Activated T-helper 17 cell treated with anti-CD3 and anti-CD28 coated beads, Interleukin-2, amount 50 U/mL, for 72 hours (primary cell): ENCODE measurements around the gene LRRK1. TPM values are rescaled to one million over a fixed set of nuclear protein-coding genes. Genes with fewer than 3 reads are reported as not detected.

ENCODE experiments used
- ATAC-seq: fragments of 150-1000 bp; cut with Tn5 transposase; replicated peaks from 2 replicates; pipeline ENCODE4 v1.10.0; 2021; ENCODE audit warnings: mild to moderate bottlenecking, moderate library complexity
- H3K27ac Mint-ChIP-seq: one replicate; pipeline ENCODE4 v1.8.0; 2022; ENCODE audit warnings: mixed read lengths
- H3K27me3 Mint-ChIP-seq: one replicate; pipeline ENCODE4 v1.8.0; 2022; ENCODE audit warnings: mixed read lengths
- H3K36me3 Mint-ChIP-seq: one replicate; pipeline ENCODE4 v1.8.0; 2022; ENCODE audit warnings: low read depth, mild to moderate bottlenecking, mixed read lengths
- H3K4me1 Mint-ChIP-seq: one replicate; pipeline ENCODE4 v1.8.0; 2022; ENCODE audit warnings: mixed read lengths
- H3K4me3 Mint-ChIP-seq: one replicate; pipeline ENCODE4 v1.8.0; 2022; ENCODE audit warnings: mild to moderate bottlenecking, mixed read lengths
- H3K9me3 Mint-ChIP-seq: one replicate; pipeline ENCODE4 v1.8.0; 2022; ENCODE audit warnings: mixed read lengths
- total RNA-seq, 2 donors: library from RNA; stranded (reverse); gene quantifications; one replicate each; pipeline ENCODE4 v1.2.3, GENCODE V29; 2022

LRRK1 gene
- total RNA-seq, 2 donors from 2014 or later, result 0.74 to 0.82 TPM

DNA sequence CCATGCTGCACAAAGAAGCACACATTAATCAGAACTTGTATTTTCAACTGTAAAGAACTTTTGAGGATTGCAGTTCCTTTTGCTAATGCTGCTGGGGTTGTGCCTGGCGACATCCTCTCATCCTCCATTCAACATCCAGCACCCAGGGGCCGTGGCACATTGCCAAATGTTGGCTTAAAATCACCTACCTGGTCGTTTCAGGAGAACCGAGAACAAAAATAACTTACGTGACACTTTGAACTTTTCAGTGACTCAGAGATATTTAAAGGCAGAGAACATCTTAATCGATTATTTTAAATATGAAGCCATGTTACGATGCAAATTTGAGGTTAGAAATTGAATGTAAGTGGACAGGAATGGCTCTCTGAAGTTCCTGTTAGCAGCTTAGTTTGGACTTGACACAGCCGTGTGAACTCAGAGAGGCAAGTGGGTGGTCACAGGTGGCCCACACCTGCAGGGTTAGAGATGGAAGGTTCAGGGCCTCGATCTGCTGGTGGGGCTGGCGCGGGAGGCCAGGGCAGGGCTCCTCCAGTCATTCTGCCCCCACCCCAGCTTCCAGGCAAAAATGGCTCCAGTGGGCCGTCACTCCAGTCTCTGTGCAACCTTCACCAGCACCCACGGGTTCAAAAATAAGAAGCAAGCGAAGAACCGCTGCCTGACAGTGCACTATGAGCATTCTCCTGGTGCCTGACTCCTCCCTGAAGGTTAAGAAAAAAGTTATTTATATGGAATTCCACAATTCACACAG, 12.2 kb downstream of the LRRK1 start:
- Mint-ChIP-seq H3K27ac (no peak overlapping the region), H3K36me3 (no peaks in the 10 kb centered on the region), H3K4me1 (no peaks in the 10 kb centered on the region), H3K27me3 (peaks cover 8% of the 10 kb centered on the region), H3K4me3 (no peak overlapping the region), H3K9me3 (no peaks in the 10 kb centered on the region)
- ATAC-seq, result no peak

DNA sequence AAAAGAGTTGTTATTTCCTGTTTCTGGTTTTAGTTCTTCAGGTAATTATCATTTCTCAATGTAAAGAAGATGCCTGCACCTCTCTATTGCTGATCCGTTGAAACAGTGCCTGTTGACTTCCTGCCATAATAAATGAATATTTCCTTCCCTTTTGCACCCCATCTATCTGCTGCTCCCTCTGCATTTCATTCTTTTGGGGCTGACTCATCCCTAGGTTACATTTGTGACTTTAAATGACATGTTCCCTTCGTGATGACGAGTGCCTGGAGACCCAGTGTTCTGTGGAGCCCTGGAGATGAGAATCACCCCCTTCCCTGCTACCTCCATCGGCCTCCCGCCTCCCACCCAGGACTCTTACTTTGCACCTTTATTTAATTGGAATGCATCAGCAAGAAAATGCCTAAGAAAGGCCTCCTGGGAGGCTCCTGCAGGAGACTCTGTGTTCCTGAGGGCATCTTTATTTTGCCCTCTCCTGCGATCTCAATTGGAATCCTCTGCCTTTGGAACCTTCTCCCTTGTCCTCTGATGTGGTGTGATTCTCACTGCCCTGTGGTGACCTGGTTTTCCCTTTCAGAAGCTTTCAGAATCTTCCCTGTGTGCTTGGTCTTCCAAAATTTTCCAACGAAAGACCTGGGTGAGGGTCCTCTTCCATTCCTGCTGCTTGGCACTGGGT, 13.7 kb downstream of the LRRK1 start:
- no peak for ATAC-seq
- Mint-ChIP-seq H3K4me1 (no peaks in the 10 kb centered on the region), H3K27ac (no peak overlapping the region), H3K9me3 (no peaks in the 10 kb centered on the region), H3K27me3 (peaks cover 8% of the 10 kb centered on the region), H3K36me3 (no peaks in the 10 kb centered on the region), H3K4me3 (no peak overlapping the region)

DNA sequence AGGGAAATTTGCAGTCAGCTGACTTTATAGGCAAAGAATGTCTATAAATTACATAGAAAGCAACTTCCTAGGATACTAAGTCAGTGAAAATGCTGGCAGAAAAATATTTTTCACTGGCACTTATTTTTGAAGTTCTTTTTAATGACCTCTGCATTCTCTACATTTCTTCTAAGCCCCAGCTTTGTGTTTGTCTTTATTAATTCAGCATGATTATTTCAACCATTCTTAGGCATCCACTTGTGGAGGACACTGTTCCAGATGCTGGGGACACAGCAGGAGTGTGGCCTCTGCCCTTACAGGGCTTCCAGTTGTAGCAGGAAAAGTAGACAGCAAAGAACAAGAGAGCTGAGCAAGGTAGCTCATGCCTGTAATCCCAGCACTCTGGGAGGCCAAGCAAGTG, 15.0 kb downstream of the LRRK1 start:
- no peaks in the 10 kb centered on the region for H3K36me3 Mint-ChIP-seq
- no peak overlapping the region for H3K27ac Mint-ChIP-seq
- H3K4me3 Mint-ChIP-seq, result no peak overlapping the region

GRCh38 chr15:100934726-100935125, 15.6 kb downstream of the LRRK1 start:
- Mint-ChIP-seq H3K9me3 (no peaks in the 10 kb centered on the region), H3K27ac (no peak overlapping the region)
- ATAC-seq, result no peak

More for the DNA sequence above, 15.0 kb downstream of the LRRK1 start:
- H3K27me3 Mint-ChIP-seq, result peaks cover 8% of the 10 kb centered on the region
- no peak for ATAC-seq
- no peaks in the 10 kb centered on the region for H3K4me1 Mint-ChIP-seq
- H3K9me3 Mint-ChIP-seq, result no peaks in the 10 kb centered on the region

GRCh38 chr15:100937171-100937570, 18.0 kb downstream of the LRRK1 start:
- H3K36me3 Mint-ChIP-seq, result no peaks in the 10 kb centered on the region
- H3K27ac Mint-ChIP-seq, result no peak overlapping the region

More at GRCh38 chr15:100934726-100935125, 15.6 kb downstream of the LRRK1 start:
- Mint-ChIP-seq H3K4me3 (no peak overlapping the region), H3K36me3 (no peaks in the 10 kb centered on the region), H3K27me3 (peaks cover 7% of the 10 kb centered on the region), H3K4me1 (no peaks in the 10 kb centered on the region)

GRCh38 chr15:100939791-100940190, 20.6 kb downstream of the LRRK1 start:
- Mint-ChIP-seq H3K9me3 (no peaks in the 10 kb centered on the region), H3K4me1 (no peaks in the 10 kb centered on the region), H3K4me3 (no peak overlapping the region), H3K27me3 (no peaks in the 10 kb centered on the region), H3K27ac (no peak overlapping the region), H3K36me3 (no peaks in the 10 kb centered on the region)
- ATAC-seq, result no peak

More at GRCh38 chr15:100937171-100937570, 18.0 kb downstream of the LRRK1 start:
- Mint-ChIP-seq H3K9me3 (no peaks in the 10 kb centered on the region), H3K4me1 (no peaks in the 10 kb centered on the region), H3K4me3 (no peak overlapping the region), H3K27me3 (peaks cover 4% of the 10 kb centered on the region)
- ATAC-seq, result no peak

DNA sequence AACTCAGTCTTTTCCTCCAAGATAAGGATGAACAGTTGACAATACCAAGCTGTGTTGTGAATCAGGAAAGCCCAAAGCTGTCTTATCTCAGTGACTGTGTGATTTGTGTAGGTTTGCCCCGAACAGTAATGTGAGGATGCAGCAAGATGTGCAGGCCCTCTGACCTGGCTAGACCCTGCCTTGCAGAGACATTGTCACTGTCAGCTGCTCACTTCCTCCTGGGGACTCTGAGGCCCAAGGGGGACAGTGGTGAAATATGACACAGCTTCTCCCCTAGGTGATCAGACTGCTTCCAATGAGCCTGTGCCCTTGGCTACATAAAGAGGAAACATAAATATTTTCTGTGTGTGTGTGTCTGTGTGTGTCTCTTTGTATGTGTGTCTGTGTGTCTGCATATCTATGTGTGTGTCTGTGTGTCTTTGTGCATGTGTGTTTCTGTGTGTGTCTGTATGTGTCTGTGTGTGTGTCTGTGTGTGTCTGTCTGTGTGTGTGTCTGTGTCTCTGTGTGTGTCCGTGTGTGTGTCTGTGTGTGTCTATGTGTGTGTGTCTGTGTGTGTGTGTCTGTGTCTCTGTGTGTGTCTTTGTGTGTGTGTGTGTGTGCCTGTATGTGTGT, 21.7 kb downstream of the LRRK1 start:
- ATAC-seq, result no peak
- H3K9me3 Mint-ChIP-seq, result no peaks in the 10 kb centered on the region
- H3K27ac Mint-ChIP-seq, result no peak overlapping the region
- H3K4me1 Mint-ChIP-seq, result no peaks in the 10 kb centered on the region
- no peak overlapping the region for H3K4me3 Mint-ChIP-seq
- H3K27me3 Mint-ChIP-seq, result no peaks in the 10 kb centered on the region
- H3K36me3 Mint-ChIP-seq, result no peaks in the 10 kb centered on the region

DNA sequence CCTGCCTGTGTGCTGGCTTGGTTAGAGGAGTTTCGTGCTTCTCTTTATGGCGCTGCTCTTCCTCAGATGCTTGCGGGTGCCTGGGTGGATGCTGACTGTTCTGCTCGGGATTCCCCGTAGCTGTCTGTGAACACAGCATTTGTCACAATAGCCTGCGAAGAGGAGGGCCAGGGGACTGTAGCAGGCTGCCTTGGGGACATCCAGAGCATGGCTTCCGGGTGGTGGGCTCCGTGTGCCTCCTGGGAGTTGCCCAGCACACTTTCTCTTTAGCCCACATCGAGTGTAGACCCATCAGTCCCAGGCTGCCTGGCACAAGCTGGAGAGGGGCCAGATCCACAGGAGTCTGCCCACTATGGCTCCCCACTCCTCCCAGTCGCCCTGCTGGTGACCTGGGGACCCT, 22.4 kb downstream of the LRRK1 start:
- Mint-ChIP-seq H3K27me3 (peaks cover 4% of the 10 kb centered on the region), H3K4me3 (no peak overlapping the region), H3K27ac (no peak overlapping the region), H3K4me1 (no peaks in the 10 kb centered on the region), H3K36me3 (no peaks in the 10 kb centered on the region), H3K9me3 (no peaks in the 10 kb centered on the region)
- ATAC-seq, result no peak

- no peak overlapping the region for H3K4me3 Mint-ChIP-seq
- no peaks in the 10 kb centered on the region for H3K36me3 Mint-ChIP-seq
- no peaks in the 10 kb centered on the region for H3K9me3 Mint-ChIP-seq
Observed at GRCh38 chr15:100942656-100943425, 23.7 kb downstream of the LRRK1 start.

GRCh38 chr15:100944244-100944895, 25.2 kb downstream of the LRRK1 start:
- H3K4me1 Mint-ChIP-seq, result no peaks in the 10 kb centered on the region

More at GRCh38 chr15:100942656-100943425, 23.7 kb downstream of the LRRK1 start:
- Mint-ChIP-seq H3K27ac (no peak overlapping the region), H3K27me3 (peaks cover 4% of the 10 kb centered on the region), H3K4me1 (no peaks in the 10 kb centered on the region)
- ATAC-seq, result no peak

GRCh38 chr15:100944986-100945385, 25.8 kb downstream of the LRRK1 start:
- no peaks in the 10 kb centered on the region for H3K36me3 Mint-ChIP-seq
- no peaks in the 10 kb centered on the region for H3K4me1 Mint-ChIP-seq
- H3K4me3 Mint-ChIP-seq, result no peak overlapping the region
- ATAC-seq, result no peak
- H3K9me3 Mint-ChIP-seq, result no peaks in the 10 kb centered on the region
- H3K27ac Mint-ChIP-seq, result no peak overlapping the region
- H3K27me3 Mint-ChIP-seq, result peaks cover 20% of the 10 kb centered on the region

More at GRCh38 chr15:100944244-100944895, 25.2 kb downstream of the LRRK1 start:
- Mint-ChIP-seq H3K36me3 (no peaks in the 10 kb centered on the region), H3K9me3 (no peaks in the 10 kb centered on the region), H3K4me3 (no peak overlapping the region), H3K27ac (no peak overlapping the region), H3K27me3 (peaks cover 16% of the 10 kb centered on the region)
- ATAC-seq, result no peak

DNA sequence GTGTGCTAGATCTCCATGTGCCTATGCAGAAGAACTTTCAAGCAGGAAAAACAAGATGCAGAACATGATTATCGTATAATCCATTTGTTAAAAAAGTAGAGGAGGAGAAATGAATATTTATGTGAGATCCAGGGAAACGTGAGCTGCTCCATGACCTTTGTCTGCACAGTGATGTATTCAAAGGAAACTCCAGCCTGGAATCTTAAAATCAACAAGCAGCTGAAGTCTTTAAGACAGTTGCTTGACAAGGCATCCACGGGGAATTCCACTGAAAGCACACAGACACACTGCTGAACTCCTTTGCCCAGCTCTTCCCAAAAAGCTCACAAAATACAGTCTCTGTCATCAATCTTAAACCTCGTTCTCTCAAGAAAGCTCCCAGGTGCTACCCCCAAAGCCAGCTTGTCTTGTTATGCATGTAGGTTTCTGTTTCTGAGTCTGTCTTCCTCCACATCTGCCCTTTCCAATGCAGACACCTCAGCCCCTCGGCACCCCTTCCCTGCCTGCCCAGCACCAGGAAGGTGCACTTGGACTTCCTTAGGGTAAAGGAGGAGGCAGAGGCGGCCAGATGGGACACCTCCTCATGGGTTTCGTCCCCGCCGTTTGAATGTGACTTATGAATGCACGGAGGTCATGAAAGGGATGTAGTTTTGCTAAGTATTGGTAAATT, 28.7 kb downstream of the LRRK1 start:
- no peaks in the 10 kb centered on the region for H3K36me3 Mint-ChIP-seq
- H3K27me3 Mint-ChIP-seq, result peaks cover 24% of the 10 kb centered on the region
- no peak for ATAC-seq
- no peak overlapping the region for H3K4me3 Mint-ChIP-seq
- no peaks in the 10 kb centered on the region for H3K9me3 Mint-ChIP-seq
- H3K27ac Mint-ChIP-seq, result no peak overlapping the region
- no peaks in the 10 kb centered on the region for H3K4me1 Mint-ChIP-seq

GRCh38 chr15:100948430-100948762, 29.2 kb downstream of the LRRK1 start:
- Mint-ChIP-seq H3K27ac (no peak overlapping the region), H3K9me3 (no peaks in the 10 kb centered on the region), H3K36me3 (no peaks in the 10 kb centered on the region), H3K27me3 (peaks cover 24% of the 10 kb centered on the region), H3K4me3 (no peak overlapping the region), H3K4me1 (no peaks in the 10 kb centered on the region)
- no peak for ATAC-seq
